ENCODE data around the gene SLC35D3. TPM values are rescaled to one million over a fixed set of nuclear protein-coding genes. Genes with fewer than 3 reads are reported as not detected.
"Not testable (repeated sequence)": the region's sequence is repeated elsewhere in the genome, so short reads cannot be mapped to it uniquely, and the experiment has no call there.

Gene SLC35D3
- polyA plus RNA-seq, 3 donors, result 0.14 to 0.19 TPM; not detected in 1

- DNase-seq, result no peak
Measured at GRCh38 chr6:136923116-136923953, 1.2 kb downstream of the SLC35D3 start.

DNA sequence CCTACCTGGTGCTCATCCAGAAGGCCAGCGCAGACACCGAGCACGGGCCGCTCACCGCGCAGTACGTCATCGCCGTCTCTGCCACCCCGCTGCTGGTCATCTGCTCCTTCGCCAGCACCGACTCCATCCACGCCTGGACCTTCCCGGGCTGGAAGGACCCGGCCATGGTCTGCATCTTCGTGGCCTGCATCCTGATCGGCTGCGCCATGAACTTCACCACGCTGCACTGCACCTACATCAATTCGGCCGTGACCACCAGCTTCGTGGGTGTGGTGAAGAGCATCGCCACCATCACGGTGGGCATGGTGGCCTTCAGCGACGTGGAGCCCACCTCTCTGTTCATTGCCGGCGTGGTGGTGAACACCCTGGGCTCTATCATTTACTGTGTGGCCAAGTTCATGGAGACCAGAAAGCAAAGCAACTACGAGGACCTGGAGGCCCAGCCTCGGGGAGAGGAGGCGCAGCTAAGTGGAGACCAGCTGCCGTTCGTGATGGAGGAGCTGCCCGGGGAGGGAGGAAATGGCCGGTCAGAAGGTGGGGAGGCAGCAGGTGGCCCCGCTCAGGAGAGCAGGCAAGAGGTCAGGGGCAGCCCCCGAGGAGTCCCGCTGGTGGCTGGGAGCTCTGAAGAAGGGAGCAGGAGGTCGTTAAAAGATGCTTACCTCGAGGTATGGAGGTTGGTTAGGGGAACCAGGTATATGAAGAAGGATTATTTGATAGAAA, 2.0 kb downstream of the SLC35D3 start:
- DNase-seq, result no peak

- DNase-seq, result no peak
Measured at GRCh38 chr6:136926383-136926782, 4.3 kb downstream of the SLC35D3 start.

DNA sequence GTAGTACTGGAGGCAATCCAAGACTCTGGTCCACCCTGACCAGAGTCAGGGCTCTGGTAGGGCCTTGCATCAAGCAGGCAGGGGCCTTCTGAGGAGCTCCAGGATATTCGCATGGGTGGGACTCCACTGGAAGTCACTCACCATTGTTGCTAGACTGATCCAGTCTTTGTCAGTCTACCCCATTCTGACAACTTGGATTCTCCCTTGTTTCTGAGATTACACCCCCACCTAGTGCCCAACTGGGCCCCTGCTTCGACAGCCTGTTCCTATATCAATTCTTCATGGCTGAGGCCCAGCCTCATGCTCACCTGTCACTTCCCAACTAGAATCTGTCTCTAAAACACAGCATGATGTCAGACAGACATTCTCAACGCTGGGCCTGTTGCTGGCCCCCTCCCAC, 5.2 kb downstream of the SLC35D3 start:
- no peak for DNase-seq

GRCh38 chr6:136930528-136930927, 8.4 kb downstream of the SLC35D3 start:
- no peak for DNase-seq

GRCh38 chr6:136932599-136932998, 10.5 kb downstream of the SLC35D3 start:
- DNase-seq, result no peak

- DNase-seq, result no peak
Measured at GRCh38 chr6:136945072-136945471, 23.0 kb downstream of the SLC35D3 start.

DNA sequence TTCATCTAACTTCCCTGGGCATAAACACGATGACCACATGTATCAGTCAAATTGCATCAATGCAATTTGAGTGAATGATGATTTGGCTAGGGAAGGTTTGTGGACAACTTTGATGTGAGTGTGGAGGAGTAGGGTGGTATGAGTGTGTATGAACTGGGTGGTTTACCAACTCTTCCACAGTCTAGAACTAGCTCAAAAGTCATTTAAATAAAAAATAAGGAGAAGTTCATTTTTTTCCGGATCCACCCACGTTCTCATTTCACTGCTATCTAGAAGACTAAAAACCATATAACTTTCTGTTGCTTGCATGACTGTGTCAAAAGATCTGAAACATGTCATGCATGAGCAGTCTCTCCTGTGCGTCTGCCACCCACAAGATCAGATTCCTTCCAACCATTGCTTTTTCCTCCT, 23.6 kb downstream of the SLC35D3 start:
- no peak for DNase-seq

DNA sequence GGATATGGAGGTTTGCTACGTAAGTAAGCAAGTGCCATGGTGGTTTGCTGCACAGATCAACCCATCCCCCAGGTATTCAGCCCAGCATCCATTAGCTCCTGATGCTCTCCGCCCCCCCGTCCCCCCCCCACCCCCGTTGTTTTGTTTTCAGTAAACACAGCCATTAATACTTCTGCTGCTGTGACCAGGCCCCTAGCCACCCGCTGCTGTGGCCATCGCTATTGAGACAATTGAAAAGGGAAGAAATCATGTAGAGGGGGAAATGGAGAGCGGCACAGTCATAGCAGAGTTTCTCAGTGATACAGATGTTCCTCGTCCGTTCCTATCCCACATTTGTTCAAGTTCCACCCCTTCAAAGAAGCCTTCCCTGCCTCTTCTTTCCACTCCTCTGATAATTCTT, 24.9 kb downstream of the SLC35D3 start:
- DNase-seq, result no peak

DNA sequence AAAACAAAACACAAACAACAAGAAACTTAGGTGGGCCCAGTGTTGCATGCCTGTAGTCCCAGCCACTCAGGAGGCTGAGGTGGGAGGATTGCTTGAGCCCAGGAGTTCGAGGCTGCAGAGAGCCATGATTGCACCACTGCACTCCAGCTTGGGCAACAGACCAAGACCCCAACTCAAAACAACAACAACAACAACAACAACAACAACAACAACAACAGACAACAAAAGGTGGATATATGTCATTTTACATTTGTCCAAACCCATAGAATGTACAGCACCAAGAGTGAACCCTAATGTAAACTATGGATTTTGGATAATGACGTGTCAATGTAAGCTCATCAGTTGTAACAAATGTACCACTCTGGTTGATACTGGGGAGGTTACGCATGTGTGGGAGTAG, 27.9 kb downstream of the SLC35D3 start:
- not testable (repeated sequence) for DNase-seq

DNA sequence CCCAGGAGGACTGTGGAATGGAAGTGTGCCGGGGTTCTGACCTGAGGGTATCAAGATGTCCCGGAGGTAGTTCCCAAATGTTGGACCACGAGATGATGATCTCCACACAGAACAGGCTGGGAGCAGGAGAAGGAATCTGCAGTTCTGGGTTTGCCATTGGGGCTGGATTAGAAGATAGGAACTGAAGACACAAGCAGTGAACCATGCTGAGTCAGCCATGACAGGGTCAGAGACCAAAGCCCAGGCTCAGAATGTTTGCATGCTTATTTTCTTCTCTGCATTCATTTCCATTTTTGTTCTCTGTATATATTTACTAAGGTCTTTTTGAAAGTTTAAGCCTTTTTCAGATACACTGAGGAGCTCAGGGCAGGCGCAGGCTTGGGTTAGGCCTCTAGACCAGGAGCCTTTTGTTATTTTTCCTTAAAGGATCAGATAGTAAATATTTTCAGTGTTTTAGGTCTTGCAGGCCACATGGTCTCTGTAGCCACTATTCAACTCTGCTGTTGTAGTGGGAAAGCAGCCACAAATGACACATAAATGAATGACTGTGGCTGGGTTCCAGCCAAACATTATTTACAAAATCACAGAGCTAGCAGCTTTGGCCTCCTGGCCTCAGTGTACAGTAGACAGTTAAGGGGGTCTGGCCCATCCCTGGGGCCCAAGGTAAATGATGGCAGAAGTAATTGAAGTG, 28.5 kb downstream of the SLC35D3 start:
- DNase-seq, result peak; percentile 17

- DNase-seq, result no peak
Measured at GRCh38 chr6:136952714-136953260, 30.7 kb downstream of the SLC35D3 start.

- no peak for DNase-seq
Measured at GRCh38 chr6:136955123-136955522, 33.0 kb downstream of the SLC35D3 start.

DNA sequence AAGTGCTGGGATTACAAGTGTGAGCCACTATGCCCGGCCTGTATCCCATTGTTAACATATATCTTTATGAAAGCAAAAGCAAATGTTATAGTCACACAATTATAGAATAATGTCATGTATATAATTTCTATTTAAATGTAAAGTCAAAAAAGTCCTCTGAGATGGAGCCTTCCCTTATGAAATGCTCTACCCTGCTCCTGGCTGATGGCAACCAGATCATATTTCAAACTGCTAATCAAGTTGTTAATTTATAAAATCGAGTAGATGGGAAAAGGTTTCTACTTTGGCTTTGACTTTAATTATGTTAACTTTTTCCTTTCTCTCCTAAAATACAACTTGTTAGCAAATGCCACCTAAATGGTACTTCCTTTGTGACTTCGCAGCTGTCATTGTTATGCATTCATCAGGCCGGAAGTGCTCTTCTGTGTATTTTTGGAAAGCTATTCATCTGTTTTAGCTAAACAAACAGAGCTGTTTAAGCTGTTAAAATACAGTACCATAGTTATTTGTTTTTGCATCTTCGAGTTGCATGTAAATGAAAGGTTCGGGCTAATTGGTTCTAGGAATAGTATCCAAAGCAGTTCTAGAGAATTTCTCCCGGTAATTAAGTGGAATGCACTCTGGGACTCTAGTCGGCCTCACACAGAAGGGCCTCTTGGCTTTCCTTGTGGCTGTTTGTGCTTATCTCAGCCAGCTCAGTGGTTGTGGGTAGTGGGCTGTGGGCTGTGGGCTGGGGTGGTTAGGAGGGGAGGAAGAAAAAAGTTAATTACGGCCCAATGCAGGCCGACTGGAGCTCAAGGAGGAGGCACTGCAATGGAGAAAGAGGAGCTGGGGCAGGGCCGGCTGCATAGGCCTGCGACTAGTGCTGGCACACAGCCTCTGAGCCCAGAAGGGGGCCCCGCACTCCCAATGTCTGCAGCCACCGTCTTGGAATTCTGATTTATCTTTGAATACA, 34.8 kb downstream of the SLC35D3 start:
- DNase-seq, result peak; percentile 10

GRCh38 chr6:136958168-136958567, 36.1 kb downstream of the SLC35D3 start:
- no peak for DNase-seq

DNA sequence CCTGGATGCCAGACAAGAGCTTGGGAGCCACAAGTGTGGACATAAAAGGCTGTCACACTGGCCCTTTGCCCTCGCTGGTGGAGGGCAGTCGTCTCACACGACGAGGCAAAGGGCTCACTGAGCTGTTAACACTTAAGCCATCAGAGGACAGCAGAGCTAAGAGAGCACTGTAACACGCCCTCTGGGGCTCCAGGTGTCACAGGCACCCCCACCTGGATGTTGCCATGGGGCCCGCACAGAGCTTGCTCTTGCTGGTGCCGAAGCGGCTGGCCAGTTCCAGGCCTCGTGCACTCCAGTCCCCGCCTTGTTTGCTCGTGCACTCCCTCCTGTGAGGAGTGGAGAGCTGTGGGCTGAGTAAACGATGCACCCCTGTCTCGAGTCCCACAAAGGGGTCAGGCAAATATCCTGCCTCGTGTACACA, 37.4 kb downstream of the SLC35D3 start:
- peak; percentile 5 for DNase-seq

DNA sequence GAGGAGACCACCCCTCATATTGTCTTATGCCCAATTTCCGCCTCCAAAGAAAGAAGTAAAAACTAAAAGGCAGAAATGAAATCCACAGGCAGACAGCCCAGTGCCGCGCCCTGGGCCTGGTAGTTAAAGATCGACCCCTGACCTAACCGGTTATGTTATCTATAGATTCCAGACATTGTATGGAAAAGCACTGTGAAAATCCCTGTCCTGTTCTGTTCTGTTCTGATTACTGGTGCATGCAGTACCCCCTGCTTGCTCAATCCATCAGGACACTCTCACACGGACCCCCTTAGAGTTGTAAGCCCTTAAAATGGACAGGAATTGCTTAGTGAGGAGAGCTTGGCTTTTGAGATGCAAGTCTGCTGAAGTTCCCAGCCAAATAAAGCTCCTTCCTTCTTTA, 37.8 kb downstream of the SLC35D3 start:
- not testable (repeated sequence) for DNase-seq

GRCh38 chr6:136960781-136961180, 38.7 kb downstream of the SLC35D3 start:
- DNase-seq, result no peak

GRCh38 chr6:136961848-136962247, 39.7 kb downstream of the SLC35D3 start:
- no peak for DNase-seq

- DNase-seq, result no peak
Measured at GRCh38 chr6:136962661-136963060, 40.6 kb downstream of the SLC35D3 start.

DNA sequence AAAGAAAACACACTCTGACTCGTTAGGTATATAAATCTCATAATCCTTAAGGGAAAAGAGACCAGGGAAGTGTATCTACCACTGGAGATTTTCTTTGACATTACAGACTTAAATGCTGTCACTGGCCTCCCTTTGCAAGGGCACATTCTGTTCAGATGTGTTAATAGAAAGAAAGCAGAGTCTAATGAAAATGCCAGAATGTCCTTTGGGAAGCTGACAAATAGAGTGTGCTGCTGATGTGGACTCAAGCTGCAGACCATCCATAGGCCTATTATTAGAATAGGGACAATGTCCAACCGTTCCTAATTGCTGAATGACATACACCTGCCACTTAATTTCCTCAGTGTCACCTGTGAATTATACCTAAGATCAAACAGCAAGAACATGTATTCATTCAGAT, 41.2 kb downstream of the SLC35D3 start:
- DNase-seq, result no peak

All from renal pelvis (tissue), 4 donors.